DMS 273 treated with DMSO at 0.1 percent for 48 hours (cell line): ENCODE measurements around the gene SMARCD3.

Experiments
- DNase-seq: peaks from one replicate; lab custom pipeline; 2025; lab: John Stamatoyannopoulos, UW

Gene SMARCD3

GRCh38 chr7:151236406-151236805 lies 12.1 kb downstream of the SMARCD3 start:
- DNase-seq = no peak

GRCh38 chr7:151235091-151235787 lies 13.3 kb downstream of the SMARCD3 start:
- DNase-seq = no peak

GRCh38 chr7:151233804-151234203 lies 14.7 kb downstream of the SMARCD3 start:
- no peak for DNase-seq

- DNase-seq = no peak
These were observed 15.4 kb downstream of the SMARCD3 start for GRCh38 chr7:151232917-151233701.

- DNase-seq = peak; percentile 74
These were observed 16.2 kb downstream of the SMARCD3 start, which contains the start of gene CHPF2 for GRCh38 chr7:151232091-151232916. CHPF2 (plus strand) TSS chr7:151232483; CDS start chr7:151234012, 1,529 bp downstream.

GRCh38 chr7:151231080-151231479 lies 17.4 kb downstream of the SMARCD3 start:
- DNase-seq = no peak

GRCh38 chr7:151229249-151229648 lies 19.2 kb downstream of the SMARCD3 start:
- no peak for DNase-seq

GRCh38 chr7:151228024-151228866 lies 20.2 kb downstream of the SMARCD3 start:
- DNase-seq = no peak

GRCh38 chr7:151226875-151227782 lies 21.4 kb downstream of the SMARCD3 start, which contains the start of gene ABCF2:
ABCF2 (minus strand) TSS chr7:151227205; CDS start chr7:151226458, 747 bp downstream.
- DNase-seq = peak; percentile 97

GRCh38 chr7:151226560-151226874 lies 22.0 kb downstream of the SMARCD3 start:
- DNase-seq = no peak

GRCh38 chr7:151225948-151226510 lies 22.5 kb downstream of the SMARCD3 start:
- no peak for DNase-seq

- no peak for DNase-seq
These were observed 24.8 kb downstream of the SMARCD3 start for GRCh38 chr7:151223728-151224127.

- DNase-seq = no peak
These were observed 30.3 kb downstream of the SMARCD3 start for GRCh38 chr7:151218170-151218569.

GRCh38 chr7:151215396-151215795 lies 33.1 kb downstream of the SMARCD3 start:
- DNase-seq = no peak

- DNase-seq = no peak
These were observed 34.7 kb downstream of the SMARCD3 start for GRCh38 chr7:151213826-151214225.

GRCh38 chr7:151212626-151213025 lies 35.9 kb downstream of the SMARCD3 start:
- no peak for DNase-seq

- DNase-seq = no peak
These were observed 37.2 kb downstream of the SMARCD3 start for GRCh38 chr7:151211155-151211772.

- DNase-seq = no peak
These were observed 38.2 kb downstream of the SMARCD3 start, which contains the start of gene H2BK1 for GRCh38 chr7:151210087-151210854. H2BK1 (minus strand) TSS chr7:151210488; CDS start chr7:151210318, 170 bp downstream.

- no peak for DNase-seq
These were observed 38.9 kb downstream of the SMARCD3 start for GRCh38 chr7:151209588-151209987.
